IMR-90 (cell line): ENCODE data around the gene NSF. TPM values are rescaled to one million over a fixed set of nuclear protein-coding genes. Genes with fewer than 3 reads are reported as not detected.

Experiments
- ATAC-seq: fragments of 200-7000 bp; cut with Tn5 transposase; 2 replicates; pipeline ENCODE4 v1.9.1; 2020; ENCODE audit warnings: low read depth, mild to moderate bottlenecking, moderate library complexity
- BruUV-seq: library from RNA; stranded (reverse); fragments of 400-500 nt; replicated peaks from 2 replicates; lab custom pipeline; 2021; lab: Mats Ljungman, UMichigan
- CTCF ChIA-PET: fragments of 300-600 bp; formaldehyde crosslinking; extraction: SDS; loops from one replicate; lab custom pipeline; 2021; ENCODE audit warnings: antibody characterized with exemption; lab: Yijun Ruan, JAX
- POLR2A ChIA-PET: fragments of 300-600 bp; sonication (Branson Sonifier 250); formaldehyde crosslinking; loops from one replicate; lab custom pipeline; 2022; ENCODE audit warnings: antibody characterized with exemption; ENCODE audit not compliant: unreplicated experiment; lab: Charles Lee
- DNase-seq: peaks from one replicate; pipeline ENCODE4 v3.0.0; 2013
- H2AFZ ChIP-seq: replicated peaks from 2 replicates; pipeline ENCODE3; 2013; ENCODE audit warnings: low read length, mild to moderate bottlenecking; ENCODE audit not compliant: poor library complexity
- H2AK5ac ChIP-seq: 2 replicates; pipeline ENCODE4 v1.6.1; 2013; ENCODE audit warnings: low read depth, low read length, inconsistent platforms
- H2AK9ac ChIP-seq: replicated peaks from 2 replicates; pipeline ENCODE3; 2013; ENCODE audit warnings: mild to moderate bottlenecking, low read depth, low read length, moderate library complexity; ENCODE audit not compliant: poor library complexity
- H2BK120ac ChIP-seq: 2 replicates; pipeline ENCODE4 v1.6.1; 2013; ENCODE audit warnings: low read depth, low read length, inconsistent platforms
- H2BK15ac ChIP-seq: 3 replicates; pipeline ENCODE4 v1.6.1; 2013; ENCODE audit warnings: low read depth, low read length, inconsistent platforms
- H2BK20ac ChIP-seq: 2 replicates; pipeline ENCODE4 v1.6.1; 2013; ENCODE audit warnings: low read depth, mild to moderate bottlenecking, inconsistent platforms, low read length, moderate library complexity
- H2BK5ac ChIP-seq: 2 replicates; pipeline ENCODE4 v1.6.1; 2013; ENCODE audit warnings: mild to moderate bottlenecking, low read depth, low read length, inconsistent platforms; ENCODE audit not compliant: poor library complexity, severe bottlenecking
- H3K14ac ChIP-seq: replicated peaks from 2 replicates; pipeline ENCODE4 v1.6.1; 2013; ENCODE audit warnings: low read depth, low read length, inconsistent platforms
- H3K18ac ChIP-seq: 2 replicates; pipeline ENCODE4 v1.6.1; 2013; ENCODE audit warnings: low read depth, low read length, control low read depth
- H3K23ac ChIP-seq: 2 replicates; pipeline ENCODE4 v1.6.1; 2013; ENCODE audit warnings: low read depth, low read length, inconsistent platforms
- H3K27ac ChIP-seq: 2 replicates; pipeline ENCODE4 v1.5.1; 2013; ENCODE audit warnings: mild to moderate bottlenecking, control low read depth, low read length; ENCODE audit not compliant: insufficient read depth
- H3K27me3 ChIP-seq: 2 replicates; pipeline ENCODE4 v1.6.1; 2013; ENCODE audit warnings: low read length; ENCODE audit not compliant: control insufficient read depth, insufficient read depth
- H3K36me3 ChIP-seq: 2 replicates; pipeline ENCODE4 v1.6.1; 2013; ENCODE audit warnings: low read length, mixed read lengths; ENCODE audit not compliant: control insufficient read depth, insufficient read depth
- H3K4ac ChIP-seq: 2 replicates; pipeline ENCODE4 v1.6.1; 2013; ENCODE audit warnings: low read depth, low read length, inconsistent platforms
- H3K4me1 ChIP-seq: 2 replicates; pipeline ENCODE4 v1.6.1; 2013; ENCODE audit warnings: low read length, mixed read lengths; ENCODE audit not compliant: control insufficient read depth, insufficient read depth
- H3K4me2 ChIP-seq: 2 replicates; pipeline ENCODE4 v1.6.1; 2013; ENCODE audit warnings: low read depth, mild to moderate bottlenecking, control low read depth, low read length, moderate library complexity
- H3K4me3 ChIP-seq: 2 replicates; pipeline ENCODE4 v1.5.1; 2013; ENCODE audit warnings: low read depth, mild to moderate bottlenecking, control low read depth, low read length, moderate library complexity; ENCODE audit not compliant: insufficient read depth
- H3K56ac ChIP-seq: 2 replicates; pipeline ENCODE4 v1.6.1; 2013; ENCODE audit warnings: low read length, inconsistent platforms; ENCODE audit not compliant: insufficient read depth; ENCODE audit errors: extremely low read depth
- H3K79me1 ChIP-seq, 2 experiments: 2 replicates each; pipeline ENCODE4 v1.6.1; 2013; ENCODE audit warnings: low read length in 2 of 2, inconsistent platforms in 1 of 2, low read depth in 1 of 2
- H3K9ac ChIP-seq: 2 replicates; pipeline ENCODE4 v1.6.1; 2013; ENCODE audit warnings: low read depth, low read length, control low read depth
- H3K9me1 ChIP-seq: 2 replicates; pipeline ENCODE4 v1.6.1; 2013; ENCODE audit warnings: low read length, inconsistent platforms; ENCODE audit not compliant: insufficient read depth
- H3K9me3 ChIP-seq: 2 replicates; pipeline ENCODE4 v1.6.1; 2013; ENCODE audit warnings: low read length; ENCODE audit not compliant: control insufficient read depth, insufficient read depth
- H4K20me1 ChIP-seq: 2 replicates; pipeline ENCODE4 v1.6.1; 2013; ENCODE audit warnings: low read length, inconsistent platforms; ENCODE audit not compliant: insufficient read depth
- H4K5ac ChIP-seq: 2 replicates; pipeline ENCODE4 v1.6.1; 2013; ENCODE audit warnings: mild to moderate bottlenecking, low read depth, low read length, control low read depth
- H4K8ac ChIP-seq, 2 experiments: 2 replicates each; pipeline ENCODE4 v1.6.1; 2013; ENCODE audit warnings: low read depth in 2 of 2, low read length in 2 of 2, control low read depth in 1 of 2, inconsistent platforms in 1 of 2
- H4K91ac ChIP-seq: 2 replicates; pipeline ENCODE4 v1.6.1; 2013; ENCODE audit warnings: low read depth, low read length, inconsistent platforms; ENCODE audit not compliant: insufficient read depth
- BHLHE40 ChIP-seq: fragments of 150-350 bp; IDR thresholded peaks from 2 replicates; pipeline ENCODE4 v1.6.1; 2016; ENCODE audit warnings: mild to moderate bottlenecking, low read depth, low read length
- CEBPB ChIP-seq: IDR thresholded peaks from 2 replicates; pipeline ENCODE4 v1.6.1; 2012; ENCODE audit warnings: low read depth, low read length, improper control_type of control experiment
- CHD1 ChIP-seq: IDR thresholded peaks from 2 replicates; pipeline ENCODE4 v1.6.1; 2012; ENCODE audit warnings: low read depth, low read length, improper control_type of control experiment
- CTCF ChIP-seq: conservative IDR thresholded peaks from 2 replicates; pipeline ENCODE4 v1.5.1; 2012; ENCODE audit warnings: mild to moderate bottlenecking, low read depth, low read length, improper control_type of control experiment
- FOS ChIP-seq: fragments of 150-350 bp; IDR thresholded peaks from 2 replicates; pipeline ENCODE4 v1.6.1; 2016; ENCODE audit warnings: low read depth, low read length
- MXI1 ChIP-seq: IDR thresholded peaks from 2 replicates; pipeline ENCODE4 v1.6.1; 2012; ENCODE audit warnings: low read depth, mild to moderate bottlenecking, low read length, moderate library complexity, borderline replicate concordance
- RAD21 ChIP-seq: IDR thresholded peaks from 2 replicates; pipeline ENCODE4 v1.6.1; 2012; ENCODE audit warnings: low read length, improper control_type of control experiment
- RCOR1 ChIP-seq: IDR thresholded peaks from 2 replicates; pipeline ENCODE4 v1.6.1; 2012; ENCODE audit warnings: mild to moderate bottlenecking, low read length, improper control_type of control experiment; ENCODE audit not compliant: insufficient replicate concordance
- RFX5 ChIP-seq: IDR thresholded peaks from 2 replicates; pipeline ENCODE4 v1.8.0; 2012; ENCODE audit warnings: low read depth, mild to moderate bottlenecking, low read length, moderate library complexity
- WGBS, 2 experiments: methylation state at CpG; one replicate each; pipeline versions ENCODE4 v1.1.5 to v1.1.7; 2013; ENCODE audit warnings: missing lambda C conversion rate in 2 of 2; ENCODE audit not compliant: insufficient read length in 1 of 2; ENCODE audit errors: extremely low coverage in 2 of 2; 5-methylcytosine and 5-hydroxymethylcytosine counted together
- dilution Hi-C: fragments of 300-500 bp; cut with HindIII; formaldehyde crosslinking; loops from one replicate; pipeline ENCODE4 v1.14.3; 2018; ENCODE audit warnings: low sequenced_read_pairs; ENCODE audit not compliant: unreplicated experiment
- in situ Hi-C: fragments of 300-500 bp; cut with MboI; formaldehyde crosslinking; loops from 3 replicates; pipeline ENCODE4 v1.14.3; 2019; ENCODE audit warnings: low sequenced_read_pairs, inconsistent platforms, mixed read lengths
- intact Hi-C: fragments of 100-400 bp; cut with micrococcal nuclease; formaldehyde crosslinking; loops from 2 replicates; pipeline ENCODE4 v1.10.0; 2022
- polyA plus RNA-seq, 3 experiments: library from polyadenylated mRNA; depleted of rRNA; stranded (reverse); fragments of >200 nt; gene quantifications; 2 replicates each; pipeline ENCODE4 v1.2.3, GENCODE V29; 2012; ENCODE audit warnings: low replicate concordance in 1 of 3
- total RNA-seq: library from RNA; depleted of rRNA; stranded (reverse); fragments of >200 nt; gene quantifications from 2 replicates; pipeline ENCODE4 v1.2.3, GENCODE V29; 2012

The NSF gene
- total and polyA plus RNA-seq, 2 of the 4 experiments (the other 2 are of a cell fraction), result 38.9 to 110 TPM

DNA sequence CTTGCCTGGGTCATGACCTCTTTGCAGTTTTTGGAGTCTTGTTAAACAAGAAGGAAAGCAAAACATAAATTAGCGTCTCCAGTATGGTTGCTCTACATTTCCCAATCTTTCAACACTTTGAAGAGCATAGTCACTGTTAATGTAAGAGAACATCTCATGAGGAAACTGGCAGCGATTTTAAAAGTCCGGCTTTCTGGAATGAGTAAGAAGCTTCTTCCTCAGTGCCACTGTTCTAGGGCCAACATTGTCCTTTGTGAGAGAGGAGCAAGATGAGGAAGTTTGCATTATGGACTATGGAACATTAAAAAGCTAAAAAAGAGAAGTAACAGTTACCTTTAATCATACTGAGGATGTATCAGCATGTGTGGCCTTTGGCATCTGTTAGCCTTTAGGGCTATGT is 154.9 kb downstream of the NSF start:
- WGBS, 2 experiments, result 80% methylated on average over 2 of the region's 3 CpGs; no CpG with 5 or more reads in 1 of the 2 experiments
- Histone ChIP-seq H2BK5ac (no peak overlapping the region), H4K20me1 (no peaks in the 10 kb centered on the region; the same call in 1 of the 2 replicates), H3K79me1 (peaks cover 0 to 10% of the 10 kb centered on the region in 2 experiments; a peak in 1 of 4 replicates), H3K56ac (no peak overlapping the region), H3K23ac (no peak overlapping the region), H3K14ac (no peak overlapping the region), H4K8ac (no peak overlapping the region), H4K5ac (no peak overlapping the region), H4K91ac (no peak overlapping the region), H2BK120ac (no peak overlapping the region), H2BK15ac (no peak overlapping the region), H3K4me1 (peaks cover 9% of the 10 kb centered on the region), H2AK5ac (no peak overlapping the region), H3K18ac (no peak overlapping the region), H3K9me1 (peaks cover 13% of the 10 kb centered on the region), H3K36me3 (no peaks in the 10 kb centered on the region; the same call in 1 of the 2 replicates), H3K4ac (no peak overlapping the region), H2AK9ac (no peak overlapping the region), H2BK20ac (no peak overlapping the region), H3K9me3 (no peaks in the 10 kb centered on the region), H3K4me2 (no peak overlapping the region), H3K9ac (no peak overlapping the region), H3K27me3 (no peaks in the 10 kb centered on the region), H3K4me3 (no peak overlapping the region), H2AFZ (no peak overlapping the region), H3K27ac (no peak overlapping the region)
- no peak for TF ChIP-seq BHLHE40
- no peak for TF ChIP-seq RFX5
- no peak for TF ChIP-seq CTCF
- TF ChIP-seq FOS, result no peak
- no peak for TF ChIP-seq CHD1
- no peak for TF ChIP-seq RAD21
- no peak for TF ChIP-seq CEBPB
- TF ChIP-seq RCOR1, result no peak
- no peak for TF ChIP-seq MXI1
- no TSS peak for BruUV-seq
- ATAC-seq (no peak), DNase-seq (no peak)
- ChIA-PET POLR2A (no interaction called here), CTCF (no interaction called here)
- dilution Hi-C loops (no loop called here), in situ Hi-C loops (loop anchor here (25.0 kb wide), 1 partner anchor 1158 kb away; no protein-coding TSS in a partner anchor), intact Hi-C loops (no loop called here)
